H9 (cell line): ENCODE data around the gene APPL1. TPM values are rescaled to one million over a fixed set of nuclear protein-coding genes. Genes with fewer than 3 reads are reported as not detected.

Experiments used
- DNase-seq: peaks from one replicate; pipeline ENCODE4 v3.0.0-alpha.2; 2017
- H2AFZ ChIP-seq: one replicate; pipeline ENCODE4 v1.6.1; 2013; ENCODE audit warnings: mild to moderate bottlenecking, low read length, control low read depth, moderate library complexity
- H2AK5ac ChIP-seq: 2 replicates; pipeline ENCODE4 v1.6.1; 2013; ENCODE audit warnings: low read length, control low read depth, mixed read lengths; ENCODE audit not compliant: insufficient read length
- H2BK120ac ChIP-seq: one replicate; pipeline ENCODE4 v1.6.1; 2013; ENCODE audit warnings: low read depth, mild to moderate bottlenecking, low read length, control low read depth, inconsistent platforms; ENCODE audit not compliant: poor library complexity, severe bottlenecking
- H2BK12ac ChIP-seq: 2 replicates; pipeline ENCODE4 v1.6.1; 2013; ENCODE audit warnings: low read length, control low read depth, mixed read lengths, low read depth; ENCODE audit not compliant: insufficient read length
- H2BK15ac ChIP-seq: 2 replicates; pipeline ENCODE4 v1.6.1; 2013; ENCODE audit warnings: low read depth, low read length, control low read depth
- H2BK20ac ChIP-seq: one replicate; pipeline ENCODE4 v1.6.1; 2013; ENCODE audit warnings: low read depth, mild to moderate bottlenecking, low read length, control low read depth, inconsistent platforms; ENCODE audit not compliant: poor library complexity, severe bottlenecking
- H2BK5ac ChIP-seq: 2 replicates; pipeline ENCODE4 v1.6.1; 2013; ENCODE audit warnings: low read length, control low read depth, mixed read lengths; ENCODE audit not compliant: insufficient read length
- H3K14ac ChIP-seq: 2 replicates; pipeline ENCODE4 v1.6.1; 2013; ENCODE audit warnings: low read length, control low read depth; ENCODE audit not compliant: insufficient read depth
- H3K18ac ChIP-seq: 2 replicates; pipeline ENCODE4 v1.6.1; 2013; ENCODE audit warnings: low read depth, mild to moderate bottlenecking, mixed read lengths, low read length, control low read depth; ENCODE audit not compliant: insufficient read length
- H3K23ac ChIP-seq: 2 replicates; pipeline ENCODE4 v1.6.1; 2013; ENCODE audit warnings: low read length, control low read depth, mixed read lengths, low read depth; ENCODE audit not compliant: insufficient read length
- H3K23me2 ChIP-seq: 2 replicates; pipeline ENCODE4 v1.6.1; 2013; ENCODE audit warnings: low read depth, mild to moderate bottlenecking, mixed read lengths, low read length, control low read depth; ENCODE audit not compliant: insufficient read length, poor library complexity, severe bottlenecking
- H3K27ac ChIP-seq: 2 replicates; pipeline ENCODE4 v1.5.1; 2013; ENCODE audit warnings: low read length, control low read depth, mixed read lengths, low read depth; ENCODE audit not compliant: insufficient read length
- H3K27me3 ChIP-seq: 2 replicates; pipeline ENCODE4 v1.6.1; 2013; ENCODE audit warnings: low read length, control low read depth, inconsistent platforms; ENCODE audit not compliant: insufficient read depth
- H3K4ac ChIP-seq: 2 replicates; pipeline ENCODE4 v1.6.1; 2013; ENCODE audit warnings: low read depth, mild to moderate bottlenecking, control low read depth, inconsistent platforms, low read length, moderate library complexity
- H3K4me1 ChIP-seq: 2 replicates; pipeline ENCODE4 v1.6.1; 2013; ENCODE audit warnings: low read length, control low read depth, inconsistent platforms; ENCODE audit not compliant: insufficient read depth
- H3K4me2 ChIP-seq: 2 replicates; pipeline ENCODE4 v1.6.1; 2013; ENCODE audit warnings: low read length, control low read depth, mixed read lengths; ENCODE audit not compliant: insufficient read length, insufficient read depth
- H3K56ac ChIP-seq: 2 replicates; pipeline ENCODE4 v1.6.1; 2013; ENCODE audit warnings: low read depth, mild to moderate bottlenecking, mixed read lengths, low read length, control low read depth; ENCODE audit not compliant: insufficient read length
- H3K79me1 ChIP-seq: 2 replicates; pipeline ENCODE4 v1.6.1; 2013; ENCODE audit warnings: low read depth, mild to moderate bottlenecking, moderate library complexity, low read length, control low read depth, inconsistent platforms; ENCODE audit not compliant: insufficient read depth, poor library complexity, severe bottlenecking
- H3K79me2 ChIP-seq: 2 replicates; pipeline ENCODE4 v1.6.1; 2013; ENCODE audit warnings: low read length, control low read depth, inconsistent platforms; ENCODE audit not compliant: insufficient read depth
- H3K9ac ChIP-seq: 2 replicates; pipeline ENCODE4 v1.6.1; 2013; ENCODE audit warnings: low read length, control low read depth, mixed read lengths; ENCODE audit not compliant: insufficient read length; ENCODE audit errors: extremely low read depth
- H3K9me3 ChIP-seq: one replicate; pipeline ENCODE4 v1.6.1; 2013; ENCODE audit warnings: low read depth, low read length, inconsistent platforms; ENCODE audit not compliant: control insufficient read depth
- H3T11ph ChIP-seq: one replicate; pipeline ENCODE4 v1.6.1; 2013; ENCODE audit warnings: mild to moderate bottlenecking, low read length, control low read depth, inconsistent platforms
- H4K20me1 ChIP-seq: one replicate; pipeline ENCODE4 v1.6.1; 2013; ENCODE audit not compliant: control insufficient read depth, insufficient read length, insufficient read depth
- H4K5ac ChIP-seq: 2 replicates; pipeline ENCODE4 v1.6.1; 2013; ENCODE audit warnings: low read depth, mild to moderate bottlenecking, mixed read lengths, low read length, control low read depth; ENCODE audit not compliant: insufficient read length
- H4K8ac ChIP-seq: replicated peaks from 2 replicates; pipeline ENCODE4 v1.6.1; 2013; ENCODE audit warnings: low read length, control low read depth, mixed read lengths, low read depth; ENCODE audit not compliant: insufficient read length
- H4K91ac ChIP-seq: 2 replicates; pipeline ENCODE4 v1.6.1; 2013; ENCODE audit warnings: low read depth, mild to moderate bottlenecking, moderate library complexity, mixed read lengths, low read length, control low read depth; ENCODE audit not compliant: insufficient read length
- H3K27ac Mint-ChIP-seq, 3 experiments: 2 replicates in 2 of 3; 3 replicates in 1 of 3; pipeline ENCODE4 v1.8.0; 2020 to 2021; ENCODE audit warnings: mixed read lengths in 3 of 3, mild to moderate bottlenecking in 1 of 3, moderate library complexity in 1 of 3
- H3K27me3 Mint-ChIP-seq: 2 replicates; pipeline ENCODE4 v1.8.0; 2021; ENCODE audit warnings: low read depth, mild to moderate bottlenecking, moderate library complexity, mixed read lengths
- H3K36me3 Mint-ChIP-seq, 3 experiments: 2 replicates in 2 of 3; 3 replicates in 1 of 3; pipeline ENCODE4 v1.8.0; 2020 to 2021; ENCODE audit warnings: low read depth in 3 of 3, mixed read lengths in 3 of 3; ENCODE audit not compliant: insufficient read depth in 1 of 3
- H3K4me1 Mint-ChIP-seq, 2 experiments: 2 replicates each; pipeline ENCODE4 v1.8.0; 2020; ENCODE audit warnings: mixed read lengths in 2 of 2
- H3K4me3 Mint-ChIP-seq, 2 experiments: 2 replicates in 1 of 2; 3 replicates in 1 of 2; pipeline ENCODE4 v1.8.0; 2020 to 2021; ENCODE audit warnings: mild to moderate bottlenecking in 2 of 2, mixed read lengths in 2 of 2, moderate library complexity in 1 of 2
- H3K9me3 Mint-ChIP-seq, 2 experiments: 2 replicates in 1 of 2; 3 replicates in 1 of 2; pipeline ENCODE4 v1.8.0; 2020; ENCODE audit warnings: mild to moderate bottlenecking in 2 of 2, mixed read lengths in 2 of 2, moderate library complexity in 1 of 2
- WGBS: extraction: QIAGEN DNeasy Blood & Tissue Kit; methylation state at CpG from one replicate; pipeline ENCODE4 v1.1.7; 2013; ENCODE audit warnings: missing lambda C conversion rate, low lambda C conversion rate, mixed read lengths; ENCODE audit not compliant: insufficient read length; ENCODE audit errors: extremely low coverage; 5-methylcytosine and 5-hydroxymethylcytosine counted together
- total RNA-seq: library from RNA; stranded (reverse); gene quantifications from 2 replicates; pipeline ENCODE4 v1.2.1, GENCODE V29; 2021
- TF ChIP-seq, protein P1 (sequence below): fragments of 200-600 bp; sonication (generic); conservative IDR thresholded peaks from 3 replicates; pipeline ENCODE4 v1.8.0; 2021; ENCODE audit warnings: antibody characterized with exemption, mild to moderate bottlenecking

The APPL1 gene
- total RNA-seq, 1 experiment from 2014 or later: 34.4 TPM

DNA sequence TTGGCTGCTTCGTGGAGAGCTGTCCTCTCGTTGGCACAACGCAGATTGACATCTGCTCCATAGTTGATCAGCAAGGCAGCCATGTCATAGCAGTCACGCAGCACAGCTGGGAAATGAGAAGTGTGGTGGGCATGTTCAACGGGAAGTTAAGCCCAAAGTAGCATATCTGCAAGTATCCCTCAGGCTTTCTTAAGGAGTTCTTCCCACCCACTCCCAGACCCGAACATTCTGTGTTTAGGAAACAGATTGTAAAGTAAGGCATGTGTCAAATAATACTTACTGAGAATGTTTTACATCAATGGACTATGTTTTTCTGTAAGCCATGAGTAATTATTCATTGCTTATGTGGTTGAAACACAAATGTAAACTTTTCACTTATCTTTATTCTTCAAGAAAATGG lies 55.8 kb downstream of the APPL1 start:
- no peak for DNase-seq
- Histone ChIP-seq H3T11ph (no peak overlapping the region), H2BK120ac (no peak overlapping the region), H3K23ac (no peak overlapping the region), H3K27ac (no peak overlapping the region), H3K4ac (no peak overlapping the region), H3K27me3 (no peaks in the 10 kb centered on the region), H2AK5ac (no peak overlapping the region), H3K4me2 (no peak overlapping the region), H3K56ac (no peak overlapping the region), H2AFZ (no peak overlapping the region), H2BK5ac (no peak overlapping the region), H2BK20ac (no peak overlapping the region), H3K14ac (no peak overlapping the region), H3K9me3 (no peaks in the 10 kb centered on the region), H3K4me1 (no peaks in the 10 kb centered on the region), H3K9ac (no peak overlapping the region), H3K18ac (no peak overlapping the region), H4K91ac (no peak overlapping the region), H4K8ac (no peak overlapping the region), H3K79me1 (no peaks in the 10 kb centered on the region), H4K5ac (no peak overlapping the region), H2BK15ac (no peak overlapping the region), H3K23me2 (no peaks in the 10 kb centered on the region), H2BK12ac (no peak overlapping the region), H3K79me2 (no peaks in the 10 kb centered on the region), H4K20me1 (no peaks in the 10 kb centered on the region)
- Mint-ChIP-seq H3K27me3 (peaks cover 1% of the 10 kb centered on the region; the same call in 1 of the 2 replicates), H3K4me3 (no peak overlapping the region), H3K9me3 (peaks cover 14% of the 10 kb centered on the region in 2 experiments; a peak in 4 of 5 replicates), H3K27ac (no peak overlapping the region), H3K36me3 (peaks cover 1 to 7% (median 5%) of the 10 kb centered on the region in 3 experiments; a peak in 4 of 7 replicates), H3K4me1 (no peaks in the 10 kb centered on the region)
- TF ChIP-seq, protein P1, sequence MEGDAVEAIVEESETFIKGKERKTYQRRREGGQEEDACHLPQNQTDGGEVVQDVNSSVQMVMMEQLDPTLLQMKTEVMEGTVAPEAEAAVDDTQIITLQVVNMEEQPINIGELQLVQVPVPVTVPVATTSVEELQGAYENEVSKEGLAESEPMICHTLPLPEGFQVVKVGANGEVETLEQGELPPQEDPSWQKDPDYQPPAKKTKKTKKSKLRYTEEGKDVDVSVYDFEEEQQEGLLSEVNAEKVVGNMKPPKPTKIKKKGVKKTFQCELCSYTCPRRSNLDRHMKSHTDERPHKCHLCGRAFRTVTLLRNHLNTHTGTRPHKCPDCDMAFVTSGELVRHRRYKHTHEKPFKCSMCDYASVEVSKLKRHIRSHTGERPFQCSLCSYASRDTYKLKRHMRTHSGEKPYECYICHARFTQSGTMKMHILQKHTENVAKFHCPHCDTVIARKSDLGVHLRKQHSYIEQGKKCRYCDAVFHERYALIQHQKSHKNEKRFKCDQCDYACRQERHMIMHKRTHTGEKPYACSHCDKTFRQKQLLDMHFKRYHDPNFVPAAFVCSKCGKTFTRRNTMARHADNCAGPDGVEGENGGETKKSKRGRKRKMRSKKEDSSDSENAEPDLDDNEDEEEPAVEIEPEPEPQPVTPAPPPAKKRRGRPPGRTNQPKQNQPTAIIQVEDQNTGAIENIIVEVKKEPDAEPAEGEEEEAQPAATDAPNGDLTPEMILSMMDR: no peak
- no CpG with 5 or more reads among the region's 6 CpGs for WGBS
